Endothelial cell of umbilical vein (primary cell): ENCODE results near the gene GABPA. TPM values are rescaled to one million over a fixed set of nuclear protein-coding genes. Genes with fewer than 3 reads are reported as not detected.

ENCODE experiments used
- BruUV-seq: library from RNA; stranded (reverse); fragments of 400-500 nt; replicated peaks from 2 replicates; lab custom pipeline; 2021; lab: Mats Ljungman, UMichigan
- CTCF ChIA-PET: fragments of 300-600, 350-600 bp; sonication (Branson Sonifier 250); formaldehyde crosslinking; loops from one replicate; lab custom pipeline; 2021; ENCODE audit warnings: antibody characterized with exemption, inconsistent platforms; lab: Charles Lee
- POLR2A ChIA-PET: fragments of 300-600, 350-600 bp; sonication (Branson Sonifier 250); formaldehyde crosslinking; loops from one replicate; lab custom pipeline; 2021; ENCODE audit warnings: antibody characterized with exemption, inconsistent platforms; lab: Charles Lee
- DNase-seq: peaks from one replicate; pipeline ENCODE4 v3.0.0-alpha.2; 2011; ENCODE audit warnings: low read depth, low spot score
- FAIRE-seq: peaks from 2 replicates; lab custom pipeline; 2011; peaks lifted over from hg19 to GRCh38; lab: Jason Lieb, UNC
- H2AFZ ChIP-seq: 2 replicates; pipeline ENCODE4 v1.6.0; 2012; ENCODE audit warnings: low read depth, low read length, control low read depth, inconsistent platforms
- H3K27ac ChIP-seq: 2 replicates; pipeline ENCODE4 v1.5.1; 2011; ENCODE audit warnings: low read depth, mild to moderate bottlenecking, control low read depth, low read length, moderate library complexity; ENCODE audit not compliant: insufficient read depth
- H3K27me3 ChIP-seq, 2 experiments: 2 replicates each; pipeline versions ENCODE4 v1.6.0 to v1.6.1; 2011; ENCODE audit warnings: low read length in 2 of 2, mixed read lengths in 1 of 2; ENCODE audit not compliant: control insufficient read depth in 2 of 2, insufficient read depth in 2 of 2
- H3K36me3 ChIP-seq, 2 experiments: 2 replicates in 1 of 2; 3 replicates in 1 of 2; pipeline ENCODE4 v1.5.1; 2011; ENCODE audit warnings: low read length in 2 of 2, mild to moderate bottlenecking in 1 of 2, moderate library complexity in 1 of 2; ENCODE audit not compliant: control insufficient read depth in 2 of 2, insufficient read depth in 2 of 2; ENCODE audit errors: extremely low read depth in 1 of 2
- H3K4me1 ChIP-seq: 3 replicates; pipeline ENCODE4 v1.5.1; 2011; ENCODE audit warnings: mild to moderate bottlenecking, low read length; ENCODE audit not compliant: control insufficient read depth, insufficient read depth; ENCODE audit errors: extremely low read depth
- H3K4me2 ChIP-seq: 2 replicates; pipeline ENCODE4 v1.6.1; 2011; ENCODE audit warnings: low read length, control low read depth, mixed read lengths; ENCODE audit not compliant: insufficient read depth
- H3K4me3 ChIP-seq, 3 experiments: fragments of 200-600 bp in 1 of 3; sonication (generic), shearing (Covaris generic) in 1 of 3; replicated peaks in 1 of 3; 2 replicates each; pipeline ENCODE4 v1.5.1; 2011 to 2016; ENCODE audit warnings: control low read depth in 3 of 3, low read length in 3 of 3, mild to moderate bottlenecking in 2 of 3, inconsistent platforms in 1 of 3, low read depth in 1 of 3, moderate library complexity in 1 of 3; ENCODE audit not compliant: insufficient read depth in 1 of 3
- H3K79me2 ChIP-seq: 2 replicates; pipeline ENCODE4 v1.6.0; 2012; ENCODE audit warnings: low read length, inconsistent platforms; ENCODE audit not compliant: control insufficient read depth, insufficient read depth
- H3K9ac ChIP-seq: replicated peaks from 2 replicates; pipeline ENCODE3; 2011; ENCODE audit warnings: low read length, control low read depth; ENCODE audit not compliant: insufficient read depth; ENCODE audit errors: extremely low read depth
- H3K9me1 ChIP-seq: replicated peaks from 3 replicates; pipeline ENCODE4 v1.6.0; 2011; ENCODE audit warnings: mild to moderate bottlenecking, low read length; ENCODE audit not compliant: control insufficient read depth, insufficient read depth; ENCODE audit errors: extremely low read depth
- H3K9me3 ChIP-seq: replicated peaks from 2 replicates; pipeline ENCODE4 v1.5.1; 2012; ENCODE audit warnings: low read length, inconsistent platforms; ENCODE audit not compliant: control insufficient read depth, insufficient read depth
- H4K20me1 ChIP-seq: replicated peaks from 2 replicates; pipeline ENCODE3; 2011; ENCODE audit warnings: mild to moderate bottlenecking, low read length; ENCODE audit not compliant: control insufficient read depth, insufficient read depth; ENCODE audit errors: extremely low read depth
- CTCF ChIP-seq, 2 donors: IDR thresholded peaks; 1 replicate in 1 of 2; 2 replicates in 1 of 2; pipeline ENCODE4 v1.5.1; 2011; ENCODE audit warnings: low read length in 2 of 2, mild to moderate bottlenecking in 2 of 2, moderate library complexity in 2 of 2, control low read depth in 1 of 2, inconsistent platforms in 1 of 2, low read depth in 1 of 2; ENCODE audit not compliant: insufficient read depth in 1 of 2; ENCODE audit errors: extremely low read depth in 1 of 2
- EZH2 ChIP-seq: IDR thresholded peaks from 2 replicates; pipeline ENCODE4 v1.6.1; 2012; ENCODE audit warnings: borderline replicate concordance, low read depth, mild to moderate bottlenecking, moderate library complexity, low read length, inconsistent platforms; ENCODE audit not compliant: severe bottlenecking
- FOS ChIP-seq: IDR thresholded peaks from 2 replicates; pipeline ENCODE4 v1.6.1; 2011; ENCODE audit warnings: mild to moderate bottlenecking, low read length, moderate library complexity, borderline replicate concordance; ENCODE audit not compliant: insufficient read depth
- GATA2 ChIP-seq: IDR thresholded peaks from 2 replicates; pipeline ENCODE4 v1.7.0; 2011; ENCODE audit warnings: low read depth, mild to moderate bottlenecking, moderate library complexity, mixed read lengths, low read length; ENCODE audit not compliant: insufficient read length, insufficient read depth
- JUN ChIP-seq: IDR thresholded peaks from 2 replicates; pipeline ENCODE4 v1.6.1; 2011; ENCODE audit warnings: borderline replicate concordance, low read depth; ENCODE audit not compliant: insufficient read length, insufficient read depth
- MAX ChIP-seq: IDR thresholded peaks from 2 replicates; pipeline ENCODE4 v1.6.1; 2011; ENCODE audit not compliant: insufficient read depth, insufficient read length
- MYC ChIP-seq: IDR thresholded peaks from one replicate; pipeline ENCODE4 v1.6.1; 2011; ENCODE audit warnings: mild to moderate bottlenecking, low read depth, low read length
- POLR2A ChIP-seq: IDR thresholded peaks from 2 replicates; pipeline ENCODE4 v1.6.1; 2012; ENCODE audit warnings: low read depth, mild to moderate bottlenecking, control low read depth, low read length
- POLR2AphosphoS5 ChIP-seq: IDR thresholded peaks from 2 replicates; pipeline ENCODE4 v1.6.1; 2012; ENCODE audit warnings: low read depth, mild to moderate bottlenecking, control low read depth, low read length, moderate library complexity; ENCODE audit not compliant: insufficient read depth
- dilution Hi-C: fragments of 300-500 bp; cut with MboI; formaldehyde crosslinking; loops from one replicate; pipeline ENCODE4 v1.15.0; 2019; ENCODE audit warnings: low sequenced_read_pairs; ENCODE audit not compliant: extremely low pct_ligation_motif_present
- intact Hi-C: fragments of 100-400 bp; cut with micrococcal nuclease; formaldehyde crosslinking; loops from one replicate; pipeline ENCODE4 v1.10.0; 2022
- polyA plus RNA-seq, 4 experiments: library from polyadenylated mRNA; depleted of rRNA in 3 of 4; stranded (reverse) in 3 of 4; unstranded in 1 of 4; fragments of >200 nt; gene quantifications; 2 replicates each; pipeline versions ENCODE4 v1.2.1 to v1.2.3, GENCODE V29; 2011 to 2012; ENCODE audit warnings: missing spikeins in 1 of 4
- total RNA-seq: library from RNA; stranded (reverse); gene quantifications from 2 replicates; pipeline ENCODE4 v1.2.3, GENCODE V29; 2021

The GABPA gene
- total and polyA plus RNA-seq, 2 donors (not counting 3 experiments of a cell fraction or from before 2014, with no cell fraction given): 5.8 to 21.0 TPM

DNA sequence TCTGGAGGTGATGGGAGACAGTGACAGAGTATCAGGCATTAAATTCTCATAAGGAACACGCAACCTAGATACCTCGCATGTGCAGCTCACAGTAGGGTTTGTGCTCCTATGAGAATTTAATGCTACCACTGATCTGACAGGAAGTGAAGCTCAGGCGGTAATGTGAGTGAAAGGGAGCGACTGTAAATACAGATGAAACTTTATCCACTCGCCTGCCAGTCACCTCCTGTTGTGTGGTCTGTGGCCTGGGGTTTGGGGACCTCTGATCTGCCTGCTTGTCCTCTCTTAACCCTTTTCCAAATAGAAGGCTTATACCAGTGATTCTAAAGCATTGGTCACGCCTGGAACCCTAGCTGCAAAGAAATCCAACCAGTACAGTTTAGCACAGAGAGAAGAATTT is 15.3 kb downstream of the GABPA start:
- Histone ChIP-seq H4K20me1 (no peaks in the 10 kb centered on the region), H2AFZ (no peak overlapping the region), H3K4me3 (no peak overlapping the region), H3K79me2 (no peaks in the 10 kb centered on the region), H3K36me3 (peaks cover 5 to 7% of the 10 kb centered on the region in 2 experiments), H3K27ac (no peak overlapping the region), H3K9ac (no peak overlapping the region), H3K9me3 (no peaks in the 10 kb centered on the region), H3K9me1 (no peaks in the 10 kb centered on the region), H3K27me3 (no peaks in the 10 kb centered on the region), H3K4me1 (no peaks in the 10 kb centered on the region), H3K4me2 (no peak overlapping the region)
- BruUV-seq: no TSS peak
- dilution Hi-C loops (no loop called here), intact Hi-C loops (no loop called here)
- CTCF ChIA-PET: interaction anchor here (1.8 kb wide), 1 partner anchor 51 kb away, joined by 5 read pairs; no protein-coding TSS in a partner anchor
- no peak for FAIRE-seq
- no peak for TF ChIP-seq GATA2
- TF ChIP-seq EZH2: no peak
- no peak for TF ChIP-seq POLR2A
- TF ChIP-seq MYC: no peak
- TF ChIP-seq POLR2AphosphoS5: no peak
- TF ChIP-seq MAX: no peak
- no peak for TF ChIP-seq CTCF (IDR thresholded peaks at IDR 0.05; ENCODE audit: extremely low read depth in 1 of 2, insufficient read depth in 1 of 2, low read depth in 1 of 2, low read length in 2 of 2)
- no peak for TF ChIP-seq JUN
- no peak for TF ChIP-seq FOS
- POLR2A ChIA-PET: no interaction called here
- DNase-seq: no peak
